Thyroid gland (tissue), 4 donors: Measurements from ENCODE around the gene INPP5D. TPM values are rescaled to one million over a fixed set of nuclear protein-coding genes. Genes with fewer than 3 reads are reported as not detected.
A peak's percentile ranks its signal among the peaks of the same experiment; 100 is the strongest.

Experiments
- DNase-seq, 2 donors: peaks; one replicate each; pipeline ENCODE4 v3.0.0-alpha.2; 2019
- H3K27ac ChIP-seq, 3 donors: fragments of 200-600 bp; sonication (generic); 1 replicate in 2 of 3; 2 replicates in 1 of 3; pipeline ENCODE4 v1.5.1; 2016 to 2019; ENCODE audit warnings: mild to moderate bottlenecking in 1 of 3, moderate library complexity in 1 of 3
- H3K27me3 ChIP-seq: fragments of 200-600 bp; sonication (generic); one replicate; pipeline ENCODE4 v1.5.1; 2019
- H3K36me3 ChIP-seq, 2 donors: fragments of 200-600 bp; sonication (generic); one replicate each; pipeline ENCODE4 v1.5.1; 2016 to 2019
- H3K4me1 ChIP-seq, 2 donors: fragments of 200-600 bp; sonication (generic); one replicate each; pipeline ENCODE4 v1.5.1; 2017 to 2019
- H3K4me3 ChIP-seq, 3 donors: fragments of 200-600 bp; sonication (generic); replicated peaks in 1 of 3; 1 replicate in 2 of 3; 2 replicates in 1 of 3; pipeline ENCODE4 v1.5.1; 2016; ENCODE audit warnings: mild to moderate bottlenecking in 1 of 3
- H3K9me3 ChIP-seq: fragments of 200-600 bp; sonication (generic); one replicate; pipeline ENCODE4 v1.5.1; 2017
- POLR2A ChIP-seq, 2 donors: fragments of 450-650 bp; IDR thresholded peaks; one replicate each; pipeline ENCODE4 v1.6.1; 2017; ENCODE audit warnings: antibody characterized with exemption in 2 of 2, mild to moderate bottlenecking in 2 of 2, moderate library complexity in 1 of 2
- WGBS, 2 donors: methylation state at CpG; one replicate each; pipeline ENCODE4 v1.1.5; 2017; 5-methylcytosine and 5-hydroxymethylcytosine counted together
- intact Hi-C: fragments of 100-400 bp; cut with DNase I; formaldehyde crosslinking; loops from one replicate; pipeline ENCODE4 v1.15.1; 2023
- total RNA-seq, 4 donors: library from RNA; depleted of rRNA; stranded (reverse); fragments of >200 nt; gene quantifications; one replicate each; pipeline ENCODE4 v1.2.3, GENCODE V29; 2016
- TF ChIP-seq, protein P1 (sequence below), 6 experiments: fragments of 200-600 bp in 3 of 6; fragments of 450-650 bp in 3 of 6; sonication (generic) in 3 of 6; IDR thresholded peaks; one replicate each; pipeline ENCODE4 v1.5.1; 2016 to 2019; ENCODE audit warnings: antibody characterized with exemption in 6 of 6, mild to moderate bottlenecking in 2 of 6, inconsistent platforms in 1 of 6, moderate library complexity in 1 of 6

Gene INPP5D
- total RNA-seq, 4 donors from 2014 or later: 7.1 to 13.4 (median 10.5) TPM

DNA sequence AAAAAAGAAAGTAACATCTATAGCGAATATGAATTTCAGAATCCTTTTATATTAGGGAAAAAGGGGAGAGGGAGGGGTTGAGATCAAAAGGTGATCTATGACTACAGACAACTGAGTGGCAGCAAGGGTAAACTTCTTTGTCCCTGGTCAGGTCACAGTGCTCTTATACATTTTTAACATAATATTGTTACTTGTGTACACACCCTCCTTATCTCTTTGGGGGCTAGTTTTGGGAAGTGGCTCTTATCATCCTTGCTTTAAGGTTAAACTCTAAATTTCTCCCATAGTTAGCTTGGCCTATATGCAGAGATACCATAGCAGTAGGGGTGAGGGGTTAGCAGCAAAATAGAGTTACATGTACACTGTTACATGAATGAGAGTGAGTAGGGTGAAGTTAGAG lies 159.7 kb downstream of the INPP5D start:
- Histone ChIP-seq H3K27me3 (no peaks in the 10 kb centered on the region), H3K4me1 (no peaks in the 10 kb centered on the region), H3K9me3 (no peaks in the 10 kb centered on the region), H3K36me3 (no peaks in the 10 kb centered on the region), H3K27ac (no peak overlapping the region), H3K4me3 (no peak overlapping the region)
- intact Hi-C loops: no loop called here
- TF ChIP-seq POLR2A (IDR thresholded peaks at IDR 0.05): no peak
- TF ChIP-seq, protein P1, sequence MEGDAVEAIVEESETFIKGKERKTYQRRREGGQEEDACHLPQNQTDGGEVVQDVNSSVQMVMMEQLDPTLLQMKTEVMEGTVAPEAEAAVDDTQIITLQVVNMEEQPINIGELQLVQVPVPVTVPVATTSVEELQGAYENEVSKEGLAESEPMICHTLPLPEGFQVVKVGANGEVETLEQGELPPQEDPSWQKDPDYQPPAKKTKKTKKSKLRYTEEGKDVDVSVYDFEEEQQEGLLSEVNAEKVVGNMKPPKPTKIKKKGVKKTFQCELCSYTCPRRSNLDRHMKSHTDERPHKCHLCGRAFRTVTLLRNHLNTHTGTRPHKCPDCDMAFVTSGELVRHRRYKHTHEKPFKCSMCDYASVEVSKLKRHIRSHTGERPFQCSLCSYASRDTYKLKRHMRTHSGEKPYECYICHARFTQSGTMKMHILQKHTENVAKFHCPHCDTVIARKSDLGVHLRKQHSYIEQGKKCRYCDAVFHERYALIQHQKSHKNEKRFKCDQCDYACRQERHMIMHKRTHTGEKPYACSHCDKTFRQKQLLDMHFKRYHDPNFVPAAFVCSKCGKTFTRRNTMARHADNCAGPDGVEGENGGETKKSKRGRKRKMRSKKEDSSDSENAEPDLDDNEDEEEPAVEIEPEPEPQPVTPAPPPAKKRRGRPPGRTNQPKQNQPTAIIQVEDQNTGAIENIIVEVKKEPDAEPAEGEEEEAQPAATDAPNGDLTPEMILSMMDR (IDR thresholded peaks at IDR 0.05): no peak
- no peak for DNase-seq
- WGBS, 2 donors: 97 to 100% methylated on average over 1 of the region's 1 CpG

DNA sequence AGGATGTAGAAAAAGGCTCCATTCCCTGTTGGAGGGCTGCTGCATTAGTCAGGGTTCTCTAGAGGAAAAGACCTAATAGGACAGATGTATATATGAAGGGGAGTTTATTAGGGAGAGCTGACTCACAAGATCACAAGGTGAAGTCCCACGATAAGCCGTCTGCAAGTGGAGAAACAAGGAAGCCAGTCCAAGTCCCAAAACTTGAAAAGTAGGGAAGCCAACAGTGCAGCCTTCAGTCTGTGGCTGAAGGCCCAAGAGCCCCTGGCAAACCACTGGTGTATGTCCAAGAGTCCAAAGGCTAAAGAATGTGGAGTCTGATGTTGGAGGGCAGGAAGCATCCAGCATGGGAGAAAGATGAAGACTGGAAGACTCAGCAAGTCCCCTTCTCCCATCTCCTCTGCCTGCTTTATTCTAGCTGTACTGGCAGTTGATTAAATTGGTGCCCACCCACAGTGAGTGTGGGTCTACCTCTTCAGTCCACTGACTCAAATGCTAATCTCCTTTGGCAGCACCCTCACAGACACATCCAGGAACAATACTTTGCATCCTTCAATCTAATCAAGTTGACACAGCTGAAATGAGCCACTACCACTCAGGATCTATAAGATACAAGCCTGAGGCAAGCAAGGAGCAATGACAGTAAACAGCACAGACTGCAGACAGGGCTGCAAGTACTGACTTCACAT lies 161.4 kb downstream of the INPP5D start:
- H3K27ac ChIP-seq: no peak overlapping the region
- no peaks in the 10 kb centered on the region for H3K27me3 ChIP-seq
- no peaks in the 10 kb centered on the region for H3K36me3 ChIP-seq
- H3K4me1 ChIP-seq: no peaks in the 10 kb centered on the region
- TF ChIP-seq, protein P1 (IDR thresholded peaks at IDR 0.05): no peak
- no peak for TF ChIP-seq POLR2A (IDR thresholded peaks at IDR 0.05)
- no peaks in the 10 kb centered on the region for H3K9me3 ChIP-seq
- no peak overlapping the region for H3K4me3 ChIP-seq
- peak in 1 of 2 donors; percentile 7 for DNase-seq
- WGBS, 2 donors: 58 to 60% methylated on average over 2 of the region's 2 CpGs
- intact Hi-C loops: no loop called here

- Histone ChIP-seq H3K4me3 (no peak overlapping the region), H3K36me3 (no peaks in the 10 kb centered on the region), H3K27ac (no peak overlapping the region), H3K4me1 (no peaks in the 10 kb centered on the region), H3K9me3 (no peaks in the 10 kb centered on the region), H3K27me3 (no peaks in the 10 kb centered on the region)
- TF ChIP-seq, protein P1 (IDR thresholded peaks at IDR 0.05): no peak
- no peak for TF ChIP-seq POLR2A (IDR thresholded peaks at IDR 0.05)
- DNase-seq: no peak
- intact Hi-C loops: no loop called here
- WGBS, 2 donors: 88 to 91% methylated on average over 14 of the region's 14 CpGs
These were observed 163.1 kb downstream of the INPP5D start for GRCh38 chr2:233223059-233223894.

DNA sequence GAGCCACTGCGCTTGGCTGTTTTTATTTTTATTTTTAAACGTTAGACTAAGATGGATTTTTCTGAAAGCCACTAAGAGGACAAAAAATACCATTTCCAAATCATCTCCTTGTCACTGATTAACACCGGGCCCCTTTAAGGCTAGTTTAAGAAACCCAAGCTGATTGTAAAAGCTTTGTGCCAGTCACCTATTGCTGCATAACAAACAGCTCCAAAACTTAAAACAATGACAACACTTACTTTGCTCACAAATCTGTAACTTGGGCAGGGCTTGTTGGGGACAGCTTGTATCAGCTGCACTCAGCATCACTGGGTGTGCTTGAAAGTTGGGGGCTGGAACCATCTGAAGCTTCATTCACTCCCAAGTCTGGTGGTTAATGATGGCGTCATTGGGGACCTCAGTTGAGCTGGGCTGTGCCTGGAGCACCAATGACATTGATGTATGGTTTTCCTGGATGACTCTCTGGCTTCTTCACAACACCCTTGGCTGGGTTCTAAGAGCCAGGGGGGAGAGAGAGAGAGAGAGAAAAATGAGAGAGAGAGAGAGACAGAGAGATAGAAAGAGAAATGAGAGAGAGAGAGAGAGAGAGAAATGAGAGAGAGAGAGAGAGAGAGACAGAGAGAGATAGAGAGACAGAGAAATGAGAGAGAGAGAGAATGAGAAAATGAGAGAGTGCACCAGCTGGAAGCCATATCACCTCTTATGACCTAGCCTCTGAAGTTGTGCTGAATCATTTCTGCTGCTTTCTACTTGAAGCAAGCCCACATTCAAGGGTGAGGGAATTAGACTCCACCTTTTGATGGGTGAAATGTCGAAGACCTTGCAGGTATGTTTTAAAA lies 165.3 kb downstream of the INPP5D start:
- WGBS, 2 donors: 88 to 89% methylated on average over 5 of the region's 5 CpGs
- H3K27ac ChIP-seq: no peak overlapping the region
- intact Hi-C loops: no loop called here

More for the DNA sequence above, 165.3 kb downstream of the INPP5D start:
- H3K9me3 ChIP-seq: no peaks in the 10 kb centered on the region
- no peak for DNase-seq
- TF ChIP-seq, protein P1 (IDR thresholded peaks at IDR 0.05): no peak
- TF ChIP-seq POLR2A (IDR thresholded peaks at IDR 0.05): no peak
- no peaks in the 10 kb centered on the region for H3K27me3 ChIP-seq
- no peaks in the 10 kb centered on the region for H3K36me3 ChIP-seq
- no peaks in the 10 kb centered on the region for H3K4me1 ChIP-seq
- H3K4me3 ChIP-seq: no peak overlapping the region
